ENCODE data around the gene HSP90AA1.
"Not testable (repeated sequence)": the region's sequence is repeated elsewhere in the genome, so short reads cannot be mapped to it uniquely, and the experiment has no call there.

GRCh38 chr14:102109332-102109731 lies 22.5 kb upstream of the HSP90AA1 start:
- not testable (repeated sequence) for TF ChIP-seq CTCF, EP300, POLR2A (IDR thresholded peaks at IDR 0.05)
